GM12873 (cell line): ENCODE measurements around the gene DHRSX.

Experiments
- CTCF ChIP-seq: IDR thresholded peaks from 2 replicates; pipeline ENCODE4 v1.5.1; 2012; ENCODE audit warnings: low read depth, mild to moderate bottlenecking, moderate library complexity, low read length, control low read depth; ENCODE audit not compliant: insufficient read depth; ENCODE audit errors: missing control alignments

The DHRSX gene

GRCh38 chrX:2404776-2405175, 96.0 kb downstream of the DHRSX start:
- no peak for TF ChIP-seq CTCF

GRCh38 chrX:2402361-2402690, 98.5 kb downstream of the DHRSX start:
- no peak for TF ChIP-seq CTCF

GRCh38 chrX:2401590-2402360, 99.0 kb downstream of the DHRSX start:
- no peak for TF ChIP-seq CTCF

- no peak for TF ChIP-seq CTCF
Observed at GRCh38 chrX:2401201-2401589, 99.6 kb downstream of the DHRSX start.

GRCh38 chrX:2398064-2398656, 102.6 kb downstream of the DHRSX start:
- TF ChIP-seq CTCF: no peak

- TF ChIP-seq CTCF: no peak
Observed at GRCh38 chrX:2397229-2398063, 103.3 kb downstream of the DHRSX start.

- no peak for TF ChIP-seq CTCF
Observed at GRCh38 chrX:2395261-2395992, 105.3 kb downstream of the DHRSX start.
